Brain microvascular endothelial cell (primary cell): Measurements from ENCODE around the gene SLC16A11.
A peak's percentile ranks its signal among the peaks of the same experiment; 100 is the strongest.

Experiments
- DNase-seq: peaks from one replicate; pipeline ENCODE4 v3.0.0-alpha.2; 2020
- H3K27ac ChIP-seq: fragments of 250-450 bp; sonication (Bioruptor Pico); 2 replicates; pipeline ENCODE4 v1.5.1; 2020; ENCODE audit warnings: mild to moderate bottlenecking, moderate library complexity
- H3K27me3 ChIP-seq: fragments of 250-450 bp; sonication (Bioruptor Pico); replicated peaks from 2 replicates; pipeline ENCODE4 v1.5.1; 2020; ENCODE audit warnings: mild to moderate bottlenecking
- H3K36me3 ChIP-seq: fragments of 250-450 bp; sonication (Bioruptor Pico); replicated peaks from 2 replicates; pipeline ENCODE4 v1.5.1; 2020; ENCODE audit warnings: mild to moderate bottlenecking
- H3K4me3 ChIP-seq: 2 replicates; pipeline ENCODE4 v1.5.1; 2011; ENCODE audit warnings: low read depth, mild to moderate bottlenecking, control low read depth, low read length, moderate library complexity
- CTCF ChIP-seq: IDR thresholded peaks from 2 replicates; pipeline ENCODE4 v1.5.1; 2011; ENCODE audit warnings: low read depth, mild to moderate bottlenecking, moderate library complexity, low read length, control low read depth, inconsistent platforms; ENCODE audit errors: missing control alignments
- in situ Hi-C: cut with HindIII; loops from 2 replicates; pipeline ENCODE4 v1.10.0; 2017; ENCODE audit warnings: low sequenced_read_pairs, low pct_ligation_motif_present

Gene SLC16A11

GRCh38 chr17:7041607-7042500 lies 2.0 kb downstream of the SLC16A11 start:
- Histone ChIP-seq H3K27me3 (peaks cover 29% of the 10 kb centered on the region), H3K4me3 (peak overlapping the region; percentile 3), H3K36me3 (no peaks in the 10 kb centered on the region), H3K27ac (no peak overlapping the region)
- no peak for TF ChIP-seq CTCF
- in situ Hi-C loops, result no loop called here
- DNase-seq, result no peak

GRCh38 chr17:7039832-7040231 lies 4.1 kb downstream of the SLC16A11 start:
- Histone ChIP-seq H3K27me3 (peaks cover 25% of the 10 kb centered on the region), H3K27ac (no peak overlapping the region), H3K36me3 (no peaks in the 10 kb centered on the region), H3K4me3 (no peak overlapping the region)
- no peak for TF ChIP-seq CTCF
- no peak for DNase-seq
- in situ Hi-C loops, result no loop called here

DNA sequence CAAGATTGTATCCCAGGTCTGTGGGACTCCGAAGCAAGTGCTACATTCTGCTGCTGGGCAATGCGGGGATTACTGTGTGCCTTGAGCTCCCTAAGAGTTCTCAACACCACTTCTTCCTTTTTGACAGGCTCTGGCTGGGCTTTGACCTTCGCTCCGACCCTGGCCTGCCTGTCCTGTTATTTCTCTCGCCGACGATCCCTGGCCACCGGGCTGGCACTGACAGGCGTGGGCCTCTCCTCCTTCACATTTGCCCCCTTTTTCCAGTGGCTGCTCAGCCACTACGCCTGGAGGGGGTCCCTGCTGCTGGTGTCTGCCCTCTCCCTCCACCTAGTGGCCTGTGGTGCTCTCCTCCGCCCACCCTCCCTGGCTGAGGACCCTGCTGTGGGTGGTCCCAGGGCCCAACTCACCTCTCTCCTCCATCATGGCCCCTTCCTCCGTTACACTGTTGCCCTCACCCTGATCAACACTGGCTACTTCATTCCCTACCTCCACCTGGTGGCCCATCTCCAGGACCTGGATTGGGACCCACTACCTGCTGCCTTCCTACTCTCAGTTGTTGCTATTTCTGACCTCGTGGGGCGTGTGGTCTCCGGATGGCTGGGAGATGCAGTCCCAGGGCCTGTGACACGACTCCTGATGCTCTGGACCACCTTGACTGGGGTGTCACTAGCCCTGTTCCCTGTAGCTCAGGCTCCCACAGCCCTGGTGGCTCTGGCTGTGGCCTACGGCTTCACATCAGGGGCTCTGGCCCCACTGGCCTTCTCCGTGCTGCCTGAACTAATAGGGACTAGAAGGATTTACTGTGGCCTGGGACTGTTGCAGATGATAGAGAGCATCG lies 5.6 kb downstream of the SLC16A11 start:
- Histone ChIP-seq H3K4me3 (no peak overlapping the region), H3K36me3 (no peaks in the 10 kb centered on the region), H3K27me3 (peaks cover 13% of the 10 kb centered on the region), H3K27ac (no peak overlapping the region)
- in situ Hi-C loops, result no loop called here
- no peak for DNase-seq
- TF ChIP-seq CTCF, result no peak

DNA sequence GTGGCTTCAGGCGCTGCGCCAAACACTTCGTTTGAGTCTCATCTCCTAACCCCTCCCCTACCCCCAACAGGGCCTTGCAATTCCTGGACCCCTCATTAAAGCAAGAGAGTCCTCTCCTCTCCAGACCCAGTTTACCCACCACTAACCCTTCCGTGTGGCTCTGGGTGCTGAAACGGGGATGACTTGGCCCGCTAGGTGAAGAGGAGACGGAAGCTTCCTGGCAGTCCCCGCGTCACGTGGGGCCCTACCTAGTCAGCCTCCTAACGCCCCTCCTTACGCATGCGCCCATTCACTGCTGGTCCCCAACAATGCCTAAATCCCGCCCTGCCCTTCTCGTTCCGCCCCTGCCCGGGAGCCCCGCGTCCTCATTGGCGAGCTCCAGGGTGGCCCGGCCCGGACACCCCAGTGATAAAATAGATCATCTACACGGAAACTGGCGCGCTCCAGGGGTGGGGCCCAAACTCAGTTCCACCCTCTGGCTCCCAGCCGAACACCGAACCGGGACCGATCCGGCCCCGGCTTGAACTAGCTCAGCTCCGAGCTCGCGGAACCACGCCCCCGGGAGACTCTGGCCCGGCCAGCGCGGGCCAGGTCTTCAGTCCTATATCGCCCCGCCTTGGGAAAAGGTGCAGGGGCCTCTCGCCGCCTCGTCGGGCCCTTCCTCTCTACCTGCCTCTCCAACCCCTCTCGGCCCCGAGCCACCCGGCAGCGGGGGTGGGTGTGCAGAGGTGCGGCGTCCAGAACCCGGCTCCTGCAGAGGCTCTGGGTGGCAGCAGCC lies 8.1 kb downstream of the SLC16A11 start, which contains the start of gene SLC16A13:
TSS of gene SLC16A13 (plus strand) at position 425 of the 778 bp plus-strand sequence. CDS start 368 bp downstream, outside the sequence.
- H3K36me3 ChIP-seq, result no peaks in the 10 kb centered on the region
- peak within 1 kb of the TSS; percentile 77 for H3K4me3 ChIP-seq
- peak within 1 kb of the TSS; percentile 74 for H3K27ac ChIP-seq
- peak; percentile 94 for DNase-seq
- in situ Hi-C loops, result no loop called here
- H3K27me3 ChIP-seq, result no peaks in the 10 kb centered on the region
- TF ChIP-seq CTCF, result peak; percentile 1

- peak overlapping the region; percentile 77 for H3K4me3 ChIP-seq
- no peak for DNase-seq
These were observed 8.8 kb downstream of the SLC16A11 start for GRCh38 chr17:7034955-7035590.

More at GRCh38 chr17:7034955-7035590, 8.8 kb downstream of the SLC16A11 start:
- H3K27me3 ChIP-seq, result no peaks in the 10 kb centered on the region
- H3K36me3 ChIP-seq, result no peaks in the 10 kb centered on the region
- TF ChIP-seq CTCF, result no peak
- H3K27ac ChIP-seq, result peak overlapping the region; percentile 74
- in situ Hi-C loops, result no loop called here
